Keratinocyte (primary cell): ENCODE results near the gene RAB7B. TPM values are rescaled to one million over a fixed set of nuclear protein-coding genes. Genes with fewer than 3 reads are reported as not detected.

Experiments
- DNase-seq: peaks from one replicate; pipeline ENCODE4 v3.0.0-alpha.2; 2011; ENCODE audit warnings: low read depth, missing footprints, low spot score
- FAIRE-seq: peaks from 2 replicates; lab custom pipeline; 2011; peaks lifted over from hg19 to GRCh38; lab: Jason Lieb, UNC
- H2AFZ ChIP-seq: 2 replicates; pipeline ENCODE4 v1.6.0; 2012; ENCODE audit warnings: low read length, control low read depth, inconsistent platforms; ENCODE audit not compliant: control insufficient read depth
- H3K27ac ChIP-seq: 2 replicates; pipeline ENCODE4 v1.5.1; 2011; ENCODE audit warnings: low read length; ENCODE audit not compliant: control insufficient read depth, insufficient read depth
- H3K27me3 ChIP-seq: 3 replicates; pipeline ENCODE4 v1.6.0; 2011; ENCODE audit warnings: low read length; ENCODE audit not compliant: control insufficient read depth, insufficient read depth; ENCODE audit errors: extremely low read depth
- H3K36me3 ChIP-seq, 2 experiments: 2 replicates in 1 of 2; 3 replicates in 1 of 2; pipeline ENCODE4 v1.5.1; 2011; ENCODE audit warnings: low read length in 2 of 2, mild to moderate bottlenecking in 1 of 2; ENCODE audit not compliant: control insufficient read depth in 2 of 2, insufficient read depth in 2 of 2; ENCODE audit errors: extremely low read depth in 1 of 2
- H3K4me1 ChIP-seq: 3 replicates; pipeline ENCODE4 v1.5.1; 2011; ENCODE audit warnings: low read length; ENCODE audit not compliant: control insufficient read depth, insufficient read depth; ENCODE audit errors: extremely low read depth
- H3K4me2 ChIP-seq: 3 replicates; pipeline ENCODE4 v1.6.0; 2011; ENCODE audit warnings: low read depth, low read length; ENCODE audit not compliant: control insufficient read depth, insufficient read depth; ENCODE audit errors: extremely low read depth
- H3K4me3 ChIP-seq, 3 experiments: fragments of 200-600 bp in 1 of 3; sonication (generic) in 1 of 3; 2 replicates in 2 of 3; 3 replicates in 1 of 3; pipeline ENCODE4 v1.5.1; 2011 to 2016; ENCODE audit warnings: low read length in 3 of 3, mild to moderate bottlenecking in 3 of 3, control low read depth in 2 of 3, inconsistent platforms in 1 of 3, low read depth in 1 of 3, mixed read lengths in 1 of 3, mixed run types in 1 of 3, moderate library complexity in 1 of 3; ENCODE audit not compliant: control insufficient read depth in 2 of 3, insufficient read depth in 2 of 3; ENCODE audit errors: extremely low read depth in 1 of 3
- H3K79me2 ChIP-seq: 2 replicates; pipeline ENCODE4 v1.6.0; 2012; ENCODE audit warnings: low read length; ENCODE audit not compliant: control insufficient read depth, insufficient read depth
- H3K9ac ChIP-seq: 3 replicates; pipeline ENCODE4 v1.6.0; 2011; ENCODE audit warnings: low read length; ENCODE audit not compliant: control insufficient read depth, insufficient read depth; ENCODE audit errors: extremely low read depth
- H3K9me1 ChIP-seq: 3 replicates; pipeline ENCODE4 v1.6.0; 2011; ENCODE audit warnings: low read length; ENCODE audit not compliant: control insufficient read depth, insufficient read depth; ENCODE audit errors: extremely low read depth
- H3K9me3 ChIP-seq: 2 replicates; pipeline ENCODE4 v1.5.1; 2012; ENCODE audit warnings: low read depth, low read length; ENCODE audit not compliant: control insufficient read depth
- H4K20me1 ChIP-seq: 3 replicates; pipeline ENCODE4 v1.6.0; 2011; ENCODE audit warnings: low read length; ENCODE audit not compliant: control insufficient read depth, insufficient read depth; ENCODE audit errors: extremely low read depth
- EZH2 ChIP-seq: IDR thresholded peaks from one replicate; pipeline ENCODE4 v1.6.1; 2012; ENCODE audit warnings: inconsistent platforms, mild to moderate bottlenecking, low read length, moderate library complexity
- dilution Hi-C: fragments of 300-500 bp; cut with MboI; formaldehyde crosslinking; loops from one replicate; pipeline ENCODE4 v1.7.0; 2020; ENCODE audit warnings: low sequenced_read_pairs; ENCODE audit not compliant: extremely low pct_ligation_motif_present
- polyA plus RNA-seq, 5 experiments: library from polyadenylated mRNA; depleted of rRNA in 3 of 5; stranded (reverse) in 3 of 5; stranded (forward) in 1 of 5; unstranded in 1 of 5; fragments of >200 nt; gene quantifications; 1 replicate in 1 of 5; 2 replicates in 3 of 5; 3 replicates in 1 of 5; pipeline versions ENCODE4 v1.2.1 to v1.2.3, GENCODE V29; 2011 to 2012; ENCODE audit warnings: missing spikeins in 2 of 5, low read depth in 1 of 5, low replicate concordance in 1 of 5
- TF ChIP-seq, protein P1 (sequence below), 3 experiments: IDR thresholded peaks in 1 of 3; conservative IDR thresholded peaks in 1 of 3; optimal IDR thresholded peaks in 1 of 3; 2 replicates in 2 of 3; 3 replicates in 1 of 3; pipeline versions ENCODE3 to v1.5.1; 2011; ENCODE audit warnings: low read length in 3 of 3, mild to moderate bottlenecking in 3 of 3, moderate library complexity in 2 of 3, control low read depth in 1 of 3, inconsistent platforms in 1 of 3; ENCODE audit not compliant: insufficient read depth in 2 of 3; ENCODE audit errors: extremely low read depth in 1 of 3

Gene RAB7B
- polyA plus RNA-seq, 1 donor (not counting 4 experiments of a cell fraction or from before 2014, with no cell fraction given) = 47.8 TPM

DNA sequence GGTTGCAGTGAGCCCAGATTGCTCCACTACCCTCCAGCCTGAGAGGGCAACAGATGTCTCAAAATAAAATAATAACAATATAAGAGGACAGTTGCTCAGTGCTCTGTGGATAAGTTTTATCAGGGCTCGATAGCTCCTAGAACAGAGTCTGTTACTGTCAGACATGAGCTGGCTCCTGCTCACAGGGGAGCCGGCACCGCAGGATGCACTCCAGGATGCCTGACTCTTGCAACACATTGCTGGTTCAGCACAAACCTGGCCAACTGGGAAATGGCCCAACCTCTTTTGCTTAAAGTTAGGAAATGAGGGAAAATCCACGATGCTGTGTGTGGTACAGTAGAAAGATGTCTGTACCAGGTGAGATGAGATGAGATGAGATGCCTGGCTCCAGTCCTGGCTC, 26.3 kb upstream of the RAB7B start:
- no peak overlapping the region for H2AFZ ChIP-seq
- H4K20me1 ChIP-seq = no peaks in the 10 kb centered on the region
- FAIRE-seq (peak; percentile 32), DNase-seq (no peak)
- H3K9me1 ChIP-seq = no peaks in the 10 kb centered on the region
- no peak overlapping the region for H3K9ac ChIP-seq
- dilution Hi-C loops = no loop called here
- H3K79me2 ChIP-seq = no peaks in the 10 kb centered on the region
- H3K27me3 ChIP-seq = no peaks in the 10 kb centered on the region
- no peak overlapping the region for H3K4me2 ChIP-seq
- no peaks in the 10 kb centered on the region for H3K36me3 ChIP-seq
- peaks cover 25% of the 10 kb centered on the region for H3K4me1 ChIP-seq
- H3K9me3 ChIP-seq = no peaks in the 10 kb centered on the region
- no peak for TF ChIP-seq EZH2
- TF ChIP-seq, protein P1, sequence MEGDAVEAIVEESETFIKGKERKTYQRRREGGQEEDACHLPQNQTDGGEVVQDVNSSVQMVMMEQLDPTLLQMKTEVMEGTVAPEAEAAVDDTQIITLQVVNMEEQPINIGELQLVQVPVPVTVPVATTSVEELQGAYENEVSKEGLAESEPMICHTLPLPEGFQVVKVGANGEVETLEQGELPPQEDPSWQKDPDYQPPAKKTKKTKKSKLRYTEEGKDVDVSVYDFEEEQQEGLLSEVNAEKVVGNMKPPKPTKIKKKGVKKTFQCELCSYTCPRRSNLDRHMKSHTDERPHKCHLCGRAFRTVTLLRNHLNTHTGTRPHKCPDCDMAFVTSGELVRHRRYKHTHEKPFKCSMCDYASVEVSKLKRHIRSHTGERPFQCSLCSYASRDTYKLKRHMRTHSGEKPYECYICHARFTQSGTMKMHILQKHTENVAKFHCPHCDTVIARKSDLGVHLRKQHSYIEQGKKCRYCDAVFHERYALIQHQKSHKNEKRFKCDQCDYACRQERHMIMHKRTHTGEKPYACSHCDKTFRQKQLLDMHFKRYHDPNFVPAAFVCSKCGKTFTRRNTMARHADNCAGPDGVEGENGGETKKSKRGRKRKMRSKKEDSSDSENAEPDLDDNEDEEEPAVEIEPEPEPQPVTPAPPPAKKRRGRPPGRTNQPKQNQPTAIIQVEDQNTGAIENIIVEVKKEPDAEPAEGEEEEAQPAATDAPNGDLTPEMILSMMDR (optimal IDR thresholded peaks at IDR 0.05 in 1 of 3, IDR thresholded peaks at IDR 0.05 in 1 of 3, conservative IDR thresholded peaks at IDR 0.05 in 1 of 3; ENCODE audit: extremely low read depth in 1 of 3, insufficient read depth in 2 of 3, low read length in 3 of 3) = no peak
- no peak overlapping the region for H3K27ac ChIP-seq
- H3K4me3 ChIP-seq = no peak overlapping the region

DNA sequence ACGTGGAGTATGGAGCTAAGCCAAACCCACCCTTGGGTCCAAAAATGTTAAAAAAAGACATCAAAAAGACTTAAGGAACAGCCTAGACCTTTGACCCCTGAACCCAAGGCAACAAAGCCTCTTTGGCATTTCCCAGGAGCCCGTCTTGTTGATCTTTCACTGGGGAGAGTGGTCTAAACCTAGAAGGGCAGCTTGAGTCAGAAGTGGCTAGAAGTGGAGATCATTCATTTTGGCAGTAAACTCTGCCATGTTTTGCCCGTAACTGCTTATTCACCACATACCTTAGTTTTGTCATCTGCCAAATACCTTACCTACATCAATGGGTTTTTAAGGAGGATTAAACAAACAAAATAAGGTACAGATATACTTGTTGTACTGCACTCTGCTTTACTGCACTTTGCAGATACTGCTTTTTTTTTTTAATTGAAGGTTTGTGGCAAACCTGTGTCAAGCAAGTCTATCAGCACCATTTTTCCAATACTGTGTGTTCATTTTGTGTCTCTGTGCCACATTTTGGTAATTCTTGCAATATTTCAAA, 22.2 kb upstream of the RAB7B start:
- Histone ChIP-seq H3K27me3 (no peaks in the 10 kb centered on the region), H3K36me3 (no peaks in the 10 kb centered on the region), H3K9me1 (no peaks in the 10 kb centered on the region), H3K9ac (no peak overlapping the region), H3K27ac (no peak overlapping the region), H3K79me2 (no peaks in the 10 kb centered on the region), H3K9me3 (no peaks in the 10 kb centered on the region), H3K4me1 (peaks cover 37% of the 10 kb centered on the region), H2AFZ (no peak overlapping the region), H3K4me3 (no peak overlapping the region), H4K20me1 (no peaks in the 10 kb centered on the region), H3K4me2 (no peak overlapping the region)
- no peak for DNase-seq
- dilution Hi-C loops = no loop called here
- FAIRE-seq = no peak
- no peak for TF ChIP-seq EZH2
- TF ChIP-seq, protein P1 (optimal IDR thresholded peaks at IDR 0.05 in 1 of 3, IDR thresholded peaks at IDR 0.05 in 1 of 3, conservative IDR thresholded peaks at IDR 0.05 in 1 of 3; ENCODE audit: extremely low read depth in 1 of 3, insufficient read depth in 2 of 3, low read length in 3 of 3) = no peak
